Astrocyte (in vitro differentiated cells and primary cell): Measurements from ENCODE around the gene HMCN1. TPM values are rescaled to one million over a fixed set of nuclear protein-coding genes. Genes with fewer than 3 reads are reported as not detected.

Experiments
- DNase-seq: peaks from one replicate; pipeline ENCODE4 v3.0.0-alpha.2; 2010; ENCODE audit warnings: low read depth
- FAIRE-seq: peaks from 2 replicates; lab custom pipeline; 2011; peaks lifted over from hg19 to GRCh38; lab: Jason Lieb, UNC
- H2AFZ ChIP-seq: 2 replicates; pipeline ENCODE4 v1.6.0; 2012; ENCODE audit warnings: low read depth, low read length, inconsistent platforms
- H3K27ac ChIP-seq: 2 replicates; pipeline ENCODE4 v1.5.1; 2011; ENCODE audit warnings: low read depth, low read length, inconsistent platforms
- H3K27me3 ChIP-seq: 2 replicates; pipeline ENCODE4 v1.6.0; 2011; ENCODE audit warnings: low read length, inconsistent platforms; ENCODE audit not compliant: insufficient read depth
- H3K36me3 ChIP-seq: 2 replicates; pipeline ENCODE4 v1.5.1; 2011; ENCODE audit warnings: low read length, inconsistent platforms; ENCODE audit not compliant: insufficient read depth
- H3K4me1 ChIP-seq: 2 replicates; pipeline ENCODE4 v1.5.1; 2011; ENCODE audit warnings: low read length, inconsistent platforms; ENCODE audit not compliant: insufficient read depth
- H3K4me2 ChIP-seq: 2 replicates; pipeline ENCODE4 v1.6.0; 2012; ENCODE audit warnings: low read length, inconsistent platforms
- H3K4me3 ChIP-seq: 2 replicates; pipeline ENCODE4 v1.5.1; 2011; ENCODE audit warnings: low read depth, mild to moderate bottlenecking, low read length, inconsistent platforms; ENCODE audit not compliant: insufficient read depth
- H3K79me2 ChIP-seq: 2 replicates; pipeline ENCODE4 v1.6.0; 2012; ENCODE audit warnings: mild to moderate bottlenecking, low read length, inconsistent platforms; ENCODE audit not compliant: insufficient read depth
- H3K9ac ChIP-seq: 2 replicates; pipeline ENCODE4 v1.6.0; 2012; ENCODE audit warnings: mild to moderate bottlenecking, low read length, inconsistent platforms
- H3K9me3 ChIP-seq: 2 replicates; pipeline ENCODE4 v1.5.1; 2012; ENCODE audit warnings: low read depth, mild to moderate bottlenecking, low read length, inconsistent platforms; ENCODE audit not compliant: insufficient read depth
- H4K20me1 ChIP-seq: 2 replicates; pipeline ENCODE4 v1.6.0; 2012; ENCODE audit warnings: low read length, inconsistent platforms; ENCODE audit not compliant: insufficient read depth
- H3K27ac Mint-ChIP-seq: one replicate; pipeline ENCODE4 v1.8.0; 2021; ENCODE audit warnings: mild to moderate bottlenecking, mixed read lengths; ENCODE audit not compliant: unreplicated experiment
- H3K27me3 Mint-ChIP-seq: one replicate; pipeline ENCODE4 v1.8.0; 2021; ENCODE audit warnings: low read depth, mixed read lengths; ENCODE audit not compliant: unreplicated experiment
- H3K36me3 Mint-ChIP-seq: one replicate; pipeline ENCODE4 v1.8.0; 2021; ENCODE audit warnings: low read depth, mixed read lengths; ENCODE audit not compliant: unreplicated experiment
- H3K4me1 Mint-ChIP-seq: one replicate; pipeline ENCODE4 v1.8.0; 2021; ENCODE audit warnings: low read depth, mixed read lengths; ENCODE audit not compliant: unreplicated experiment
- H3K4me3 Mint-ChIP-seq: one replicate; pipeline ENCODE4 v1.8.0; 2021; ENCODE audit warnings: mild to moderate bottlenecking, moderate library complexity, mixed read lengths; ENCODE audit not compliant: unreplicated experiment
- H3K9me3 Mint-ChIP-seq: one replicate; pipeline ENCODE4 v1.8.0; 2021; ENCODE audit warnings: mild to moderate bottlenecking, mixed read lengths; ENCODE audit not compliant: unreplicated experiment
- CTCF ChIP-seq: IDR thresholded peaks from 2 replicates; pipeline ENCODE4 v1.5.1; 2011; ENCODE audit warnings: low read depth, mild to moderate bottlenecking, inconsistent platforms, low read length, moderate library complexity; ENCODE audit not compliant: insufficient read depth
- EZH2 ChIP-seq: IDR thresholded peaks from 2 replicates; pipeline ENCODE4 v1.6.1; 2012; ENCODE audit warnings: mild to moderate bottlenecking, low read length, inconsistent platforms; ENCODE audit not compliant: insufficient read depth
- total RNA-seq: library from RNA; stranded (reverse); gene quantifications from 2 replicates; pipeline ENCODE4 v1.2.1, GENCODE V29; 2021

Gene HMCN1
- total RNA-seq, 1 donor from 2014 or later: 19.7 TPM

- Histone ChIP-seq H4K20me1 (no peaks in the 10 kb centered on the region), H3K4me1 (no peaks in the 10 kb centered on the region), H3K4me3 (no peak overlapping the region), H3K27me3 (no peaks in the 10 kb centered on the region), H3K79me2 (no peaks in the 10 kb centered on the region), H3K9me3 (no peaks in the 10 kb centered on the region), H3K27ac (no peak overlapping the region), H3K36me3 (no peaks in the 10 kb centered on the region), H2AFZ (no peak overlapping the region), H3K9ac (no peak overlapping the region), H3K4me2 (no peak overlapping the region)
- DNase-seq (no peak), FAIRE-seq (no peak)
- no peaks in the 10 kb centered on the region for H3K9me3 Mint-ChIP-seq
- no peak overlapping the region for H3K4me3 Mint-ChIP-seq
- no peaks in the 10 kb centered on the region for H3K27me3 Mint-ChIP-seq
- no peaks in the 10 kb centered on the region for H3K4me1 Mint-ChIP-seq
- no peak overlapping the region for H3K27ac Mint-ChIP-seq
- peaks cover 15% of the 10 kb centered on the region for H3K36me3 Mint-ChIP-seq
- no peak for TF ChIP-seq EZH2
- no peak for TF ChIP-seq CTCF
Measured at GRCh38 chr1:186046437-186047211, 312.4 kb downstream of the HMCN1 start.

- H4K20me1 ChIP-seq: no peaks in the 10 kb centered on the region
- Mint-ChIP-seq H3K9me3 (no peaks in the 10 kb centered on the region), H3K4me3 (no peak overlapping the region), H3K27me3 (no peaks in the 10 kb centered on the region), H3K27ac (no peak overlapping the region), H3K4me1 (no peaks in the 10 kb centered on the region), H3K36me3 (peaks cover 13% of the 10 kb centered on the region)
- H3K9me3 ChIP-seq: no peaks in the 10 kb centered on the region
- FAIRE-seq (no peak), DNase-seq (peak; percentile 25)
- no peaks in the 10 kb centered on the region for H3K36me3 ChIP-seq
- no peak overlapping the region for H3K27ac ChIP-seq
- H3K27me3 ChIP-seq: no peaks in the 10 kb centered on the region
- H3K4me2 ChIP-seq: no peak overlapping the region
- no peaks in the 10 kb centered on the region for H3K4me1 ChIP-seq
- H3K4me3 ChIP-seq: no peak overlapping the region
- H3K79me2 ChIP-seq: no peaks in the 10 kb centered on the region
- H3K9ac ChIP-seq: no peak overlapping the region
- H2AFZ ChIP-seq: no peak overlapping the region
- TF ChIP-seq CTCF: no peak
- no peak for TF ChIP-seq EZH2
Measured at GRCh38 chr1:186050360-186050759, 316.2 kb downstream of the HMCN1 start.

GRCh38 chr1:186054003-186054402 is 319.8 kb downstream of the HMCN1 start:
- no peaks in the 10 kb centered on the region for H3K36me3 Mint-ChIP-seq
- Histone ChIP-seq H3K4me3 (no peak overlapping the region), H3K27me3 (no peaks in the 10 kb centered on the region), H3K27ac (no peak overlapping the region), H4K20me1 (no peaks in the 10 kb centered on the region), H2AFZ (no peak overlapping the region), H3K9ac (no peak overlapping the region), H3K36me3 (no peaks in the 10 kb centered on the region), H3K79me2 (no peaks in the 10 kb centered on the region), H3K9me3 (no peaks in the 10 kb centered on the region), H3K4me1 (no peaks in the 10 kb centered on the region), H3K4me2 (no peak overlapping the region)
- TF ChIP-seq EZH2 (no peak), CTCF (no peak)
- no peaks in the 10 kb centered on the region for H3K9me3 Mint-ChIP-seq
- no peak overlapping the region for H3K4me3 Mint-ChIP-seq
- FAIRE-seq (no peak), DNase-seq (no peak)
- no peaks in the 10 kb centered on the region for H3K27me3 Mint-ChIP-seq
- no peaks in the 10 kb centered on the region for H3K4me1 Mint-ChIP-seq
- no peak overlapping the region for H3K27ac Mint-ChIP-seq
